Testis (tissue), 2 donors: ENCODE measurements around the gene C8G.

Source experiments
- POLR2A ChIP-seq: fragments of 450-650 bp; IDR thresholded peaks from one replicate; pipeline ENCODE4 v1.6.1; 2017; ENCODE audit warnings: antibody characterized with exemption, mild to moderate bottlenecking, moderate library complexity
- TF ChIP-seq, protein P1 (sequence below), 3 experiments: fragments of 450-650 bp in 2 of 3; fragments of 200-600 bp in 1 of 3; sonication (generic) in 1 of 3; IDR thresholded peaks; one replicate each; pipeline ENCODE4 v1.5.1; 2016 to 2019; ENCODE audit warnings: antibody characterized with exemption in 3 of 3, mild to moderate bottlenecking in 2 of 3, moderate library complexity in 1 of 3

- TF ChIP-seq, protein P1, sequence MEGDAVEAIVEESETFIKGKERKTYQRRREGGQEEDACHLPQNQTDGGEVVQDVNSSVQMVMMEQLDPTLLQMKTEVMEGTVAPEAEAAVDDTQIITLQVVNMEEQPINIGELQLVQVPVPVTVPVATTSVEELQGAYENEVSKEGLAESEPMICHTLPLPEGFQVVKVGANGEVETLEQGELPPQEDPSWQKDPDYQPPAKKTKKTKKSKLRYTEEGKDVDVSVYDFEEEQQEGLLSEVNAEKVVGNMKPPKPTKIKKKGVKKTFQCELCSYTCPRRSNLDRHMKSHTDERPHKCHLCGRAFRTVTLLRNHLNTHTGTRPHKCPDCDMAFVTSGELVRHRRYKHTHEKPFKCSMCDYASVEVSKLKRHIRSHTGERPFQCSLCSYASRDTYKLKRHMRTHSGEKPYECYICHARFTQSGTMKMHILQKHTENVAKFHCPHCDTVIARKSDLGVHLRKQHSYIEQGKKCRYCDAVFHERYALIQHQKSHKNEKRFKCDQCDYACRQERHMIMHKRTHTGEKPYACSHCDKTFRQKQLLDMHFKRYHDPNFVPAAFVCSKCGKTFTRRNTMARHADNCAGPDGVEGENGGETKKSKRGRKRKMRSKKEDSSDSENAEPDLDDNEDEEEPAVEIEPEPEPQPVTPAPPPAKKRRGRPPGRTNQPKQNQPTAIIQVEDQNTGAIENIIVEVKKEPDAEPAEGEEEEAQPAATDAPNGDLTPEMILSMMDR (IDR thresholded peaks at IDR 0.05), result no peak
- TF ChIP-seq POLR2A, result no peak
These were observed 44.5 kb upstream of the C8G start for GRCh38 chr9:136900556-136900955.
